Prostate gland (tissue), 2 donors: ENCODE data around the gene PFDN6.

Experiments
- POLR2A ChIP-seq: fragments of 450-650 bp; IDR thresholded peaks from one replicate; pipeline ENCODE4 v1.6.1; 2016; ENCODE audit warnings: antibody characterized with exemption, mild to moderate bottlenecking
- TF ChIP-seq, protein P1 (sequence below), 4 experiments: fragments of 200-600 bp in 2 of 4; fragments of 450-650 bp in 2 of 4; sonication (generic) in 2 of 4; IDR thresholded peaks; 1 replicate in 3 of 4; 2 replicates in 1 of 4; pipeline ENCODE4 v1.5.1; 2016 to 2019; ENCODE audit warnings: antibody characterized with exemption in 4 of 4, mild to moderate bottlenecking in 2 of 4, moderate library complexity in 2 of 4

DNA sequence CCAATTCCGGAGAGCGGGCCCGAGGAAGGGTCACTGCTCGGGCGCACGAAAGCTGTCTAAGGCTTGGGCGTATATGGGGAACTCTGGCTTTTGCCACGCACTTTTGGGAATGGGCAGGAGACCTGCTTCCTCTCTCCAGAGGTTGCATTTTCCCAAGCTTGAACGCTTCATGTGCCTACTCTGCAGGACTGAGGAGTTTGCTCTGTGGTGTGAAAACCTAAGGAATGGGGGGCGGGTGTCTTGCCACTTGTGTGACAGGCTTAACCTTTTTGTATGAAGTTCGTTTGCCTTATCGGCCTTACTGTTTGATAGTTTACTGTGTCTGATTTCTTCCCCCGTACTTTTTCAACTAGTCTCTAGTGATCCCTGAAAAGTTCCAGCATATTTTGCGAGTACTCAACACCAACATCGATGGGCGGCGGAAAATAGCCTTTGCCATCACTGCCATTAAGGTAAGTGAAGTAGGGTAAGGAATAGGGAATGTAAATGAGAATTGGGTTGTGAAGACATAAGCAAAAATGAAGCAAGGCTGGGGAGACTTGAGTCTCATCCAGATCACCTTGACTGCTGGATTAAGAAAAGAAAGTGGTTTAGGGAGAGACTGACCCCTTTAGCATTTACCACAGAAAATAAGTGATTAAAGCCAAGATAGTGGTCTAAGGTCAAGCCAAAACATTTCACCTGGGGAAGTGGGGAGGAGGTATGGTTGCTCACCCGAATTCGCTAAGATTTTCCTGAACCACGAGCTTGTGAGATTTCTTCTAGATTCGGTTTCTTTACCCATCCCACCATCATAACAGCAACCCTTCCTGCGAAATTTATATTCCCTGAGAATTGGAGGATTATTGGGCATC lies 16.9 kb upstream of the PFDN6 start:
- TF ChIP-seq, protein P1, sequence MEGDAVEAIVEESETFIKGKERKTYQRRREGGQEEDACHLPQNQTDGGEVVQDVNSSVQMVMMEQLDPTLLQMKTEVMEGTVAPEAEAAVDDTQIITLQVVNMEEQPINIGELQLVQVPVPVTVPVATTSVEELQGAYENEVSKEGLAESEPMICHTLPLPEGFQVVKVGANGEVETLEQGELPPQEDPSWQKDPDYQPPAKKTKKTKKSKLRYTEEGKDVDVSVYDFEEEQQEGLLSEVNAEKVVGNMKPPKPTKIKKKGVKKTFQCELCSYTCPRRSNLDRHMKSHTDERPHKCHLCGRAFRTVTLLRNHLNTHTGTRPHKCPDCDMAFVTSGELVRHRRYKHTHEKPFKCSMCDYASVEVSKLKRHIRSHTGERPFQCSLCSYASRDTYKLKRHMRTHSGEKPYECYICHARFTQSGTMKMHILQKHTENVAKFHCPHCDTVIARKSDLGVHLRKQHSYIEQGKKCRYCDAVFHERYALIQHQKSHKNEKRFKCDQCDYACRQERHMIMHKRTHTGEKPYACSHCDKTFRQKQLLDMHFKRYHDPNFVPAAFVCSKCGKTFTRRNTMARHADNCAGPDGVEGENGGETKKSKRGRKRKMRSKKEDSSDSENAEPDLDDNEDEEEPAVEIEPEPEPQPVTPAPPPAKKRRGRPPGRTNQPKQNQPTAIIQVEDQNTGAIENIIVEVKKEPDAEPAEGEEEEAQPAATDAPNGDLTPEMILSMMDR (IDR thresholded peaks at IDR 0.05): no peak
- no peak for TF ChIP-seq POLR2A
